Stimulated activated CD8-positive, alpha-beta memory T cell treated with anti-CD3 and anti-CD28 coated beads, Interleukin-4, amount 100 ng/mL, for 24 hours (primary cell): ENCODE results near the gene NOP14.
A peak's percentile ranks its signal among the peaks of the same experiment; 100 is the strongest.
"Not testable (repeated sequence)": the region's sequence is repeated elsewhere in the genome, so short reads cannot be mapped to it uniquely, and the experiment has no call there.

Source experiments
- DNase-seq: peaks from one replicate; pipeline ENCODE4 v3.0.0-alpha.2; 2020; ENCODE audit warnings: low read depth

The NOP14 gene

GRCh38 chr4:2963175-2963965 is at the start of gene NOP14, which contains the start of gene GRK4:
TSS of gene NOP14 (minus strand) at chr4:2963406. CDS start at chr4:2963319, 87 bp downstream.
TSS of gene GRK4 (plus strand) at chr4:2963571. CDS start at chr4:2964071, 500 bp downstream.
- DNase-seq = peak; percentile 95

GRCh38 chr4:3011456-3012220 is 48.4 kb upstream of the NOP14 start:
- no peak for DNase-seq

- no peak for DNase-seq
These were observed 47.8 kb upstream of the NOP14 start for GRCh38 chr4:3010998-3011397.

- DNase-seq = no peak
These were observed 47.4 kb upstream of the NOP14 start for GRCh38 chr4:3010577-3010976.

GRCh38 chr4:3009422-3009821 is 46.2 kb upstream of the NOP14 start:
- DNase-seq = no peak

- no peak for DNase-seq
These were observed 44.5 kb upstream of the NOP14 start for GRCh38 chr4:3007724-3008123.

GRCh38 chr4:2996415-2996814 is 33.2 kb upstream of the NOP14 start:
- no peak for DNase-seq

- DNase-seq = no peak
These were observed 32.5 kb upstream of the NOP14 start for GRCh38 chr4:2995546-2996265.

- DNase-seq = no peak
These were observed 31.7 kb upstream of the NOP14 start for GRCh38 chr4:2994917-2995316.

- no peak for DNase-seq
These were observed 28.0 kb upstream of the NOP14 start for GRCh38 chr4:2991243-2991642.

GRCh38 chr4:2983715-2984114 is 20.5 kb upstream of the NOP14 start:
- not testable (repeated sequence) for DNase-seq

- DNase-seq = no peak
These were observed 18.8 kb upstream of the NOP14 start for GRCh38 chr4:2982012-2982411.

- no peak for DNase-seq
These were observed 18.1 kb upstream of the NOP14 start for GRCh38 chr4:2981256-2981819.

- no peak for DNase-seq
These were observed 14.2 kb upstream of the NOP14 start for GRCh38 chr4:2977211-2978088.

- DNase-seq = no peak
These were observed 8.1 kb upstream of the NOP14 start for GRCh38 chr4:2971275-2971674.

- DNase-seq = no peak
These were observed 5.2 kb upstream of the NOP14 start for GRCh38 chr4:2968381-2968780.

- DNase-seq = no peak
These were observed 2.1 kb upstream of the NOP14 start for GRCh38 chr4:2965262-2965661.

GRCh38 chr4:2964706-2965258 is 1.6 kb upstream of the NOP14 start:
- no peak for DNase-seq

- DNase-seq = no peak
These were observed 813 bp upstream of the NOP14 start for GRCh38 chr4:2963966-2964471.

- DNase-seq = no peak
These were observed 512 bp downstream of the NOP14 start for GRCh38 chr4:2962614-2963174.
